H9 (cell line): ENCODE results near the gene GPR25. TPM values are rescaled to one million over a fixed set of nuclear protein-coding genes. Genes with fewer than 3 reads are reported as not detected.
A peak's percentile ranks its signal among the peaks of the same experiment; 100 is the strongest.

Source experiments
- DNase-seq: peaks from one replicate; pipeline ENCODE4 v3.0.0-alpha.2; 2017
- H2AFZ ChIP-seq: one replicate; pipeline ENCODE4 v1.6.1; 2013; ENCODE audit warnings: mild to moderate bottlenecking, low read length, control low read depth, moderate library complexity
- H2AK5ac ChIP-seq: 2 replicates; pipeline ENCODE4 v1.6.1; 2013; ENCODE audit warnings: low read length, control low read depth, mixed read lengths; ENCODE audit not compliant: insufficient read length
- H2BK120ac ChIP-seq: one replicate; pipeline ENCODE4 v1.6.1; 2013; ENCODE audit warnings: low read depth, mild to moderate bottlenecking, low read length, control low read depth, inconsistent platforms; ENCODE audit not compliant: poor library complexity, severe bottlenecking
- H2BK12ac ChIP-seq: 2 replicates; pipeline ENCODE4 v1.6.1; 2013; ENCODE audit warnings: low read length, control low read depth, mixed read lengths, low read depth; ENCODE audit not compliant: insufficient read length
- H2BK15ac ChIP-seq: 2 replicates; pipeline ENCODE4 v1.6.1; 2013; ENCODE audit warnings: low read depth, low read length, control low read depth
- H2BK20ac ChIP-seq: one replicate; pipeline ENCODE4 v1.6.1; 2013; ENCODE audit warnings: low read depth, mild to moderate bottlenecking, low read length, control low read depth, inconsistent platforms; ENCODE audit not compliant: poor library complexity, severe bottlenecking
- H2BK5ac ChIP-seq: 2 replicates; pipeline ENCODE4 v1.6.1; 2013; ENCODE audit warnings: low read length, control low read depth, mixed read lengths; ENCODE audit not compliant: insufficient read length
- H3K14ac ChIP-seq: 2 replicates; pipeline ENCODE4 v1.6.1; 2013; ENCODE audit warnings: low read length, control low read depth; ENCODE audit not compliant: insufficient read depth
- H3K18ac ChIP-seq: 2 replicates; pipeline ENCODE4 v1.6.1; 2013; ENCODE audit warnings: low read depth, mild to moderate bottlenecking, mixed read lengths, low read length, control low read depth; ENCODE audit not compliant: insufficient read length
- H3K23ac ChIP-seq: 2 replicates; pipeline ENCODE4 v1.6.1; 2013; ENCODE audit warnings: low read length, control low read depth, mixed read lengths, low read depth; ENCODE audit not compliant: insufficient read length
- H3K23me2 ChIP-seq: 2 replicates; pipeline ENCODE4 v1.6.1; 2013; ENCODE audit warnings: low read depth, mild to moderate bottlenecking, mixed read lengths, low read length, control low read depth; ENCODE audit not compliant: insufficient read length, poor library complexity, severe bottlenecking
- H3K27ac ChIP-seq: 2 replicates; pipeline ENCODE4 v1.5.1; 2013; ENCODE audit warnings: low read length, control low read depth, mixed read lengths, low read depth; ENCODE audit not compliant: insufficient read length
- H3K27me3 ChIP-seq: 2 replicates; pipeline ENCODE4 v1.6.1; 2013; ENCODE audit warnings: low read length, control low read depth, inconsistent platforms; ENCODE audit not compliant: insufficient read depth
- H3K4ac ChIP-seq: 2 replicates; pipeline ENCODE4 v1.6.1; 2013; ENCODE audit warnings: low read depth, mild to moderate bottlenecking, control low read depth, inconsistent platforms, low read length, moderate library complexity
- H3K4me1 ChIP-seq: 2 replicates; pipeline ENCODE4 v1.6.1; 2013; ENCODE audit warnings: low read length, control low read depth, inconsistent platforms; ENCODE audit not compliant: insufficient read depth
- H3K4me2 ChIP-seq: 2 replicates; pipeline ENCODE4 v1.6.1; 2013; ENCODE audit warnings: low read length, control low read depth, mixed read lengths; ENCODE audit not compliant: insufficient read length, insufficient read depth
- H3K56ac ChIP-seq: 2 replicates; pipeline ENCODE4 v1.6.1; 2013; ENCODE audit warnings: low read depth, mild to moderate bottlenecking, mixed read lengths, low read length, control low read depth; ENCODE audit not compliant: insufficient read length
- H3K79me1 ChIP-seq: 2 replicates; pipeline ENCODE4 v1.6.1; 2013; ENCODE audit warnings: low read depth, mild to moderate bottlenecking, moderate library complexity, low read length, control low read depth, inconsistent platforms; ENCODE audit not compliant: insufficient read depth, poor library complexity, severe bottlenecking
- H3K79me2 ChIP-seq: 2 replicates; pipeline ENCODE4 v1.6.1; 2013; ENCODE audit warnings: low read length, control low read depth, inconsistent platforms; ENCODE audit not compliant: insufficient read depth
- H3K9ac ChIP-seq: 2 replicates; pipeline ENCODE4 v1.6.1; 2013; ENCODE audit warnings: low read length, control low read depth, mixed read lengths; ENCODE audit not compliant: insufficient read length; ENCODE audit errors: extremely low read depth
- H3K9me3 ChIP-seq: one replicate; pipeline ENCODE4 v1.6.1; 2013; ENCODE audit warnings: low read depth, low read length, inconsistent platforms; ENCODE audit not compliant: control insufficient read depth
- H3T11ph ChIP-seq: one replicate; pipeline ENCODE4 v1.6.1; 2013; ENCODE audit warnings: mild to moderate bottlenecking, low read length, control low read depth, inconsistent platforms
- H4K20me1 ChIP-seq: one replicate; pipeline ENCODE4 v1.6.1; 2013; ENCODE audit not compliant: control insufficient read depth, insufficient read length, insufficient read depth
- H4K5ac ChIP-seq: 2 replicates; pipeline ENCODE4 v1.6.1; 2013; ENCODE audit warnings: low read depth, mild to moderate bottlenecking, mixed read lengths, low read length, control low read depth; ENCODE audit not compliant: insufficient read length
- H4K8ac ChIP-seq: replicated peaks from 2 replicates; pipeline ENCODE4 v1.6.1; 2013; ENCODE audit warnings: low read length, control low read depth, mixed read lengths, low read depth; ENCODE audit not compliant: insufficient read length
- H4K91ac ChIP-seq: 2 replicates; pipeline ENCODE4 v1.6.1; 2013; ENCODE audit warnings: low read depth, mild to moderate bottlenecking, moderate library complexity, mixed read lengths, low read length, control low read depth; ENCODE audit not compliant: insufficient read length
- H3K27ac Mint-ChIP-seq, 3 experiments: 2 replicates in 2 of 3; 3 replicates in 1 of 3; pipeline ENCODE4 v1.8.0; 2020 to 2021; ENCODE audit warnings: mixed read lengths in 3 of 3, mild to moderate bottlenecking in 1 of 3, moderate library complexity in 1 of 3
- H3K27me3 Mint-ChIP-seq: 2 replicates; pipeline ENCODE4 v1.8.0; 2021; ENCODE audit warnings: low read depth, mild to moderate bottlenecking, moderate library complexity, mixed read lengths
- H3K36me3 Mint-ChIP-seq, 3 experiments: 2 replicates in 2 of 3; 3 replicates in 1 of 3; pipeline ENCODE4 v1.8.0; 2020 to 2021; ENCODE audit warnings: low read depth in 3 of 3, mixed read lengths in 3 of 3; ENCODE audit not compliant: insufficient read depth in 1 of 3
- H3K4me1 Mint-ChIP-seq, 2 experiments: 2 replicates each; pipeline ENCODE4 v1.8.0; 2020; ENCODE audit warnings: mixed read lengths in 2 of 2
- H3K4me3 Mint-ChIP-seq, 2 experiments: 2 replicates in 1 of 2; 3 replicates in 1 of 2; pipeline ENCODE4 v1.8.0; 2020 to 2021; ENCODE audit warnings: mild to moderate bottlenecking in 2 of 2, mixed read lengths in 2 of 2, moderate library complexity in 1 of 2
- H3K9me3 Mint-ChIP-seq, 2 experiments: 2 replicates in 1 of 2; 3 replicates in 1 of 2; pipeline ENCODE4 v1.8.0; 2020; ENCODE audit warnings: mild to moderate bottlenecking in 2 of 2, mixed read lengths in 2 of 2, moderate library complexity in 1 of 2
- WGBS: extraction: QIAGEN DNeasy Blood & Tissue Kit; methylation state at CpG from one replicate; pipeline ENCODE4 v1.1.7; 2013; ENCODE audit warnings: missing lambda C conversion rate, low lambda C conversion rate, mixed read lengths; ENCODE audit not compliant: insufficient read length; ENCODE audit errors: extremely low coverage; 5-methylcytosine and 5-hydroxymethylcytosine counted together
- total RNA-seq: library from RNA; stranded (reverse); gene quantifications from 2 replicates; pipeline ENCODE4 v1.2.1, GENCODE V29; 2021
- TF ChIP-seq, protein P1 (sequence below): fragments of 200-600 bp; sonication (generic); conservative IDR thresholded peaks from 3 replicates; pipeline ENCODE4 v1.8.0; 2021; ENCODE audit warnings: antibody characterized with exemption, mild to moderate bottlenecking

GPR25 gene
- total RNA-seq, 1 experiment from 2014 or later, result not detected

DNA sequence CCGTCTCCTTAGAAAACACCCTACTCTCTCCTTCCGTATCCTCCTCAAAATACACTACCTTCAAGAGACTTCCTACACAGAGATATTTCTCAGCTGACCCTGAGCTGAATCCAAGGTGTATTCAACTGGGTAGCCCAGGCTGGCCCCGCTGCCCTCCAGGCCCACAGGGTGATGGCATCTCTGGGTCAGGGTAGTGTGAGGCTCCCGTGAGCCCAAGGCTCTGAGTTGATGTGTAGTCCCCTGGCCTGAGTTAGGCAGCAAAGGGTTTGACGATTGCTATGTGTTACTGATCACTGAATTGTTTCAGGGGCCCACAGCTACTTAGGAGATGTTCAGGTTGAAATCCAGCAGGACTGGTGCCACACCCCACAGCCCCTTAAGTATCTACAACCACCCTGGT, 28.6 kb downstream of the GPR25 start:
- Histone ChIP-seq H4K91ac (no peak overlapping the region), H3T11ph (no peak overlapping the region), H3K4me1 (no peaks in the 10 kb centered on the region; the same call in 1 of the 2 replicates), H3K56ac (no peak overlapping the region), H2AFZ (no peak overlapping the region), H2BK12ac (no peak overlapping the region), H3K9me3 (no peaks in the 10 kb centered on the region), H3K23me2 (no peaks in the 10 kb centered on the region), H4K5ac (no peak overlapping the region), H3K14ac (no peak overlapping the region), H3K4me2 (no peak overlapping the region), H2BK5ac (no peak overlapping the region), H4K20me1 (peaks cover 2% of the 10 kb centered on the region), H3K27me3 (no peaks in the 10 kb centered on the region), H4K8ac (no peak overlapping the region), H3K27ac (no peak overlapping the region), H3K23ac (no peak overlapping the region), H2BK15ac (no peak overlapping the region), H3K79me2 (peaks cover 3% of the 10 kb centered on the region; the same call in 1 of the 2 replicates), H2BK20ac (no peak overlapping the region), H2BK120ac (no peak overlapping the region), H3K4ac (no peak overlapping the region), H3K79me1 (peaks cover 7% of the 10 kb centered on the region), H3K18ac (no peak overlapping the region), H2AK5ac (no peak overlapping the region), H3K9ac (no peak overlapping the region)
- Mint-ChIP-seq H3K4me1 (peaks cover 8 to 14% of the 10 kb centered on the region in 2 experiments), H3K9me3 (no peaks in the 10 kb centered on the region; a peak in 1 of 5 replicates), H3K27ac (peak overlapping the region in 1 of 3 experiments; percentile 53; a peak in 1 of 7 replicates), H3K36me3 (peaks cover 28 to 62% (median 52%) of the 10 kb centered on the region in 3 experiments; a peak in 6 of 7 replicates), H3K27me3 (no peaks in the 10 kb centered on the region), H3K4me3 (no peak overlapping the region)
- WGBS, result no CpG with 5 or more reads among the region's 5 CpGs
- TF ChIP-seq, protein P1, sequence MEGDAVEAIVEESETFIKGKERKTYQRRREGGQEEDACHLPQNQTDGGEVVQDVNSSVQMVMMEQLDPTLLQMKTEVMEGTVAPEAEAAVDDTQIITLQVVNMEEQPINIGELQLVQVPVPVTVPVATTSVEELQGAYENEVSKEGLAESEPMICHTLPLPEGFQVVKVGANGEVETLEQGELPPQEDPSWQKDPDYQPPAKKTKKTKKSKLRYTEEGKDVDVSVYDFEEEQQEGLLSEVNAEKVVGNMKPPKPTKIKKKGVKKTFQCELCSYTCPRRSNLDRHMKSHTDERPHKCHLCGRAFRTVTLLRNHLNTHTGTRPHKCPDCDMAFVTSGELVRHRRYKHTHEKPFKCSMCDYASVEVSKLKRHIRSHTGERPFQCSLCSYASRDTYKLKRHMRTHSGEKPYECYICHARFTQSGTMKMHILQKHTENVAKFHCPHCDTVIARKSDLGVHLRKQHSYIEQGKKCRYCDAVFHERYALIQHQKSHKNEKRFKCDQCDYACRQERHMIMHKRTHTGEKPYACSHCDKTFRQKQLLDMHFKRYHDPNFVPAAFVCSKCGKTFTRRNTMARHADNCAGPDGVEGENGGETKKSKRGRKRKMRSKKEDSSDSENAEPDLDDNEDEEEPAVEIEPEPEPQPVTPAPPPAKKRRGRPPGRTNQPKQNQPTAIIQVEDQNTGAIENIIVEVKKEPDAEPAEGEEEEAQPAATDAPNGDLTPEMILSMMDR, result no peak
- DNase-seq, result no peak
